MV-4-11 (cell line): ENCODE measurements around the gene SLC1A5.
"Not testable (repeated sequence)": the region's sequence is repeated elsewhere in the genome, so short reads cannot be mapped to it uniquely, and the experiment has no call there.

ENCODE experiments used
- DNase-seq: peaks from one replicate; lab custom pipeline; 2025; lab: John Stamatoyannopoulos, UW

The SLC1A5 gene

DNA sequence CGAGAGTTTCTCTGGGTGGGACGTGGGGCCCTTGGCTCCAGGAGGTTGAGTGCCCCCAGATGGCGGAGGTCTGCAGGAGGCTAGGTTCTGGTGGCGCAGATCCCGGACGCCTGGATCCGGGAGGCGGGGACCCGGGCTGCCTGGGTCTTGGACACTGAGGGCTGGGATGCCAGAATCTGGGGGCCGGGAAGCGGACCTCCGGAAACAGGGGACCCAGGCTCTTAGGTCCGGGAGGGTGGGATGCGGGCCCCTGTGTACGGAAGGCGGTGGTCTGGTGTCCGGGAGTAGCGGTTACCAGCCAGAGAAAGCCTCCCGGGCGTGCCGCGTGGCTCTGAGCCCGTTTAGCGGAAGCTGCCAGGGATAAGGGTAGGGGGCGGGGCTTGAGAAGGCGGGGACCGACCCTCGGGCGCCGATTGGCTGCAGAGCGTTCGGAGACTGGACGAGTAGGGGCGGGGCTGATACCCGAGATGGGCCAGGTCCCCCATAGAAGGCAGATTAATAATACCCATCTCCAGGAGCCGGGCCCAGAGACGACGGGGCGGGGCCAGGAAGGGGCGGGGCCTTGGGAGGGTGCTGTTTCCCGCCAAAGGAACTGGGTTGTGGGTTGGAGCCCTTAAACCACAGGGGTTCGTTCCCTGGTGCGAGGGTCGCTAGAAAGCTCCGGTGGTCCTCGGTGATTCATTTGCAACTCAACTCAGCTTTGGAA, at the start of gene SLC1A5:
TSS of gene SLC1A5 (minus strand) at position 333 of the 706 bp plus-strand sequence. CDS start 629 bp downstream, outside the sequence.
- peak; percentile 99 for DNase-seq

- DNase-seq = no peak
Observed at GRCh38 chr19:46838160-46838559, 49.8 kb upstream of the SLC1A5 start.

GRCh38 chr19:46834984-46835383, 46.6 kb upstream of the SLC1A5 start:
- DNase-seq = no peak

DNA sequence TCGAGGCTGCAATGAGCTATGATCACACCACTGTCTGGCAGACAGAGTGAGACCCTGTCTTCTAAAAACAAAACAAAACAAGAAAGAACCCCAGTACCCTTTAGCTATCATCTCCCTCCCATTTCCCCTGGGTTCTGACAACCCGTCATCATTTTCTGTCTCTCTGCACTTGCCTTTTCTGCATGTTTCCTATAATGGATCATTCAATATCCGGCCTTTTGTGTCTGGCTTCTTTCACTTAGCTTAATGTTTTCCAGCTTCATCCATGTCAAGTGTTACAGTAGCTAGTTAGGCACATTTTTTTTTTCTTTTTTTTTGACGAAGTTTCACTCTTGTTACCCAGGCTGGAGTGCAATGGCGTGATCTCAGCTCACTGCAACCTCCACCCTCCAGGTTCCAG, 45.7 kb upstream of the SLC1A5 start:
- no peak for DNase-seq

DNA sequence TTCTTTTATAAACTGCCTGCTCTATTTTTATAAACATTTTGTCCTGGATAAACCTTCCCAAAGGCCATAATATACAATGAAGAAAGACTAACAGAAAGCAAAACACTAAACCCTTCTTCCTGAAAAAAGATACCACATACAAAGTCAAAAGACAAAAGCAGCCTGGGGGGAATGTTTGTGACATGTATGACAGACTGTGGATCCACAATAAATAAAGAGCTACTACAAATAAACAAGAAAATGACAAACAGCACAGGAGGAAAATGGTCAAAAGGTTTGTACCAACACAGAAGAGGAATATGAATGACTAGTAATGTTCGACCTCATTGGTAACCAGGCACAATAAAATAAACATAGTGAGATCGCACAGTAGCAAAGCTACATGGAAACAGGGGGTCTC, 42.5 kb upstream of the SLC1A5 start:
- no peak for DNase-seq

DNA sequence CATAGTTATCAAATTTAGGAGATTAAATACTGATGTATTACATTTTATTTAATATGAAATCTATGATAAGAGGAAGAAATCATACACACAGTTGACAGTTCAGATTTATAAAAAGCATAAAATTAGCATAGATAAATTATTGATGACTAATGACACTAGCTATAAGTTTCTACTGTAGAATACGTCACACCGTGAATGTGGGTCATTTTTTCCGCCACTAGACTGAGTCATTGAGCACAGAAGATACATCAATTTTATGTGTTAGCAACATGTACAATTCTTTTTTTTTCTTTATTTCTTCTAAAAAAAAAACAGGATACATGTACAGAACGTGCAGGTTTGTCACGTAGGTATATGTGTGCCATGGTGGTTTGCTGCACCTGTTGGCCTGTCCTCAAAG, 40.1 kb upstream of the SLC1A5 start:
- no peak for DNase-seq

DNA sequence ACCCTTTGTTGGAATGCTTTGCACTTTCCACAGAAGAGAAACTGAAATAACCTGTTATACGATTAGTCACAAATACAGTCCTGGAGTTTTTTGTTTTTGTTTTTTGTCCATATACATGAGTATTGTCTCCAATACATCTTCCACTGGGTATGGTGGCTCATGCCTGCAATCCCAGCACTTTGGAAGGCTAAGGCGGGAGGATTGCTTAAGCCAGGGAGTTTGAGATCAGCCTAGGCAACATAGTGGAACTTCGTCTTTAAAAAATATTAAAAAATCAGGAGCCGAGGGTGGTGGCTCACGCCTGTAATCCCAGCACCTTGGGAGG, 37.3 kb upstream of the SLC1A5 start:
- DNase-seq = no peak

DNA sequence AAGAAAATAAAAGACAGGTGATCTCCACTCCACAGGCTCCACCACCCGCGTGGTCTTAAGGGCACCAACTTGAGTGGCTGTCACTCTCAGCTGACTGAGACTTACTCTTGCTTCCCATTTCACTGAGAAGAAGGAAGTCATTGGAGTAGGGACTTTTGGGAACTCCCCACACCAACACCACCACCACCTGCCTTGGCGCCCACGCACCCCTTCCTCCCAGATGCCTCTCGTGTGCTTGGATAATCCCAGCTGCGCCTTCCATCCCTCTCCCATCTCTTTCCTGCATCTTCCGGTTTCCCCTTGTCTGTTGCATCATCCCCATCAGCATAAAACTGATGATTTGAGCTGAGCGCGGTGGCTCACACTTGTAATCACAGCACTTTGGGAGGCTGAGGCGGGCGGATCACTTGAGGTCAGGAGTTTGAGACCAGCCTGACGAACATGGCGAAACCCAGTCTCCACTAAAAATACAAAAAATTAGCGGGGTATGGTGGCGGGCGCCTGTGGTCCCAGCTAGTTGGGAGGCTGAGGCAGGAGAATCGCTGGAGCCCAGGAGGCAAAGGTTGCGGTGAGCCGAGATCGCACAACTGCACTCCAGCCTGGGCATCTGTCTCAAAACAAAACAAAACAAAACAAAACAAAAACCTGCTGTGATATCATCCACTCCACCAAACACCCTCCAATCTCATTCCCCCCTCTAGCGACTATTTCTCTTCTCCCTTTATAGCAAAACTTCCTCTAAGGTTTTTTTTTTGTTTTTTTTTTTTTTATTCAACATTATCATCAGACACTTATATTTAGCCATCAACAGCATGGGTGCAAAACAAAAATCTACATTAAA, 36.7 kb upstream of the SLC1A5 start:
- peak; percentile 88 for DNase-seq

GRCh38 chr19:46823049-46823448, 34.7 kb upstream of the SLC1A5 start:
- DNase-seq = no peak

DNA sequence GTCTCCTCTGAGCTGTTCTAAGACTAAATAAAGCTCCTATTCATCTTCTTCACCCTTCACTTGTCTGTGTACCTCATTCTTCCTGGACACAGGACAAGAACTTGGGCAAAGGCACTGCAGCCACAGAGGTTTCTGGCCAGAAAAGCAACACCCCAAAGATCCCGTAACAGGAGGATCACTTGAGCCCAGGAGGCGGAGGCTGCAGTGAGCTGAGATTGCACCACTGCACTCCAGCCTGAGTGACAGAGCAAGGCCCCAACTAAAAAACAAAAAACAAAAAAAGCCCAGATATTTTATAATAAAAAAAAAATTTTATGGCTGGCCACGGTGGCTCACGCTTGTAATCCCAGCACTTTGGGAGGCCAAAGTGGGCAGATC, 34.0 kb upstream of the SLC1A5 start:
- peak; percentile 26 for DNase-seq

GRCh38 chr19:46821512-46822409, 33.4 kb upstream of the SLC1A5 start:
- DNase-seq = peak; percentile 83

DNA sequence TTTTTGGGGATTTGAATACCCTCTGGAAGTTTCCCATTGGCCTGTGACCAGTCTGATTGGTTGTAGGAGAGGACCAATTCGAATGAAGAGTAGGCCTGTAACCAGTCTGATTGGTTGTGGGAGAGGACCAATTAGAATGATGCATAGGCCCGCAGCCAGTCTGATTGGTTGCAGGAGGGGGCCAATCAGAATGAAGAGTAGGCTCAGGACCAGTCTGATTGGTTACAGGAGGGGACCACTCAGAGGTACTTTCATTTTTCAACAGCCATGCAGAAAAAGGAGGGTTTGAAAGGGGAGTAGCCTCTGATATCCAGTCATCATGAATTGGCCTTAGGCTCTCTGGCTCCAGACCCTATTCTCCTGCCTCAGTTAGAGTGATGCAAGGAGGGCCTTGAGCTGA, 30.4 kb upstream of the SLC1A5 start:
- peak; percentile 42 for DNase-seq

GRCh38 chr19:46815833-46816627, 27.6 kb upstream of the SLC1A5 start:
- no peak for DNase-seq

GRCh38 chr19:46813839-46814358, 25.5 kb upstream of the SLC1A5 start:
- no peak for DNase-seq

- DNase-seq = no peak
Observed at GRCh38 chr19:46812977-46813838, 24.8 kb upstream of the SLC1A5 start.

GRCh38 chr19:46809534-46810272, 21.3 kb upstream of the SLC1A5 start:
- peak; percentile 59 for DNase-seq

- DNase-seq = peak; percentile 14
Observed at GRCh38 chr19:46806656-46807055, 18.3 kb upstream of the SLC1A5 start.

DNA sequence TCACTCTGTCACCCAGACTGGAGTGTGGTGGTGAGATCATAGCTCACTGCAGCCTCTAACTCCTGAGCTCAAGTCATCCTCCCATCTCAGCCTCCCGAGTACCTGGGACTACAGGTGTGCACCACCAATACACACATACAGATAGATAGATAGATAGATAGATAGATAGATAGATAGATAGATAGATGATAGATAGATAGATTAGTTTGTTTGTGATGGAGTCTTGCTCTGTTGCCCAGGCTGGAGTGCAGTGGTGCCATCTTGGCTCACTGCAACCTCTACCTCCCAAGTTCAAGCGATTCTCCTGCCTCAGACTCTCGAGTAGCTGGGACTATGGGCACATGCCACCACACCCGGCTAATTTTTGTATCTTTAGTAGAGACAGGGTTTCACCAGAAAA, 16.0 kb upstream of the SLC1A5 start:
- DNase-seq = not testable (repeated sequence)

GRCh38 chr19:46803555-46803954, 15.2 kb upstream of the SLC1A5 start:
- DNase-seq = no peak

DNA sequence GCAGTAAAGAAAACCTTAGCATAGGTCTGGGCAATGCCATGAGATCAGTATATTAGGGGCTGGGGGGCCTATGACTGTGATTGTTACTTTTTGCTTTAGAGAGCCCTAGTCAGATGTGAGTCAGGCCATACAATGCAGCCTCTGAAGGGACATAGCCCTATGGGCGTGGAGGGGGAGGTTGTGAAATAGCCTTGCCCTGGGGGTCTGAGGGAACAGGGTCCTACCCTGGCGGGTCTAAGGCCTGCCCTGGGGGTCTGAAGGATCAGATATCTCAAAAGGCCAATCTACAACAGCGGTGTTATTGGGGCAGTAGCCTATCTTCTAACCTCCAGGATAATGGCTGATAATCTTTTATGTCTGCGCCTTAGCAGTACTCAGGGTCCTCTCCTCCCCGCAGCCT, 13.8 kb upstream of the SLC1A5 start:
- no peak for DNase-seq
